GM10248 (cell line): ENCODE results near the gene PIMREG.

ENCODE experiments used
- CTCF ChIA-PET: fragments of 300-600 bp; sonication (Branson Sonifier 250); formaldehyde crosslinking; extraction: SDS; loops from one replicate; lab custom pipeline; 2021; ENCODE audit warnings: antibody characterized with exemption; lab: Yijun Ruan, JAX
- POLR2A ChIA-PET: fragments of 350-650 bp; sonication (Branson Sonifier 250); formaldehyde crosslinking; extraction: SDS; loops from one replicate; lab custom pipeline; 2020; ENCODE audit warnings: antibody characterized with exemption; lab: Yijun Ruan, JAX
- DNase-seq: peaks from one replicate; pipeline ENCODE4 v3.0.0; 2012; ENCODE audit errors: extremely low spot score
- TF ChIP-seq, protein P1 (sequence below): IDR thresholded peaks from 2 replicates; pipeline ENCODE4 v1.5.1; 2012; ENCODE audit warnings: mild to moderate bottlenecking, low read depth; ENCODE audit errors: extremely low read depth, missing control alignments, control extremely low read depth

The PIMREG gene

DNA sequence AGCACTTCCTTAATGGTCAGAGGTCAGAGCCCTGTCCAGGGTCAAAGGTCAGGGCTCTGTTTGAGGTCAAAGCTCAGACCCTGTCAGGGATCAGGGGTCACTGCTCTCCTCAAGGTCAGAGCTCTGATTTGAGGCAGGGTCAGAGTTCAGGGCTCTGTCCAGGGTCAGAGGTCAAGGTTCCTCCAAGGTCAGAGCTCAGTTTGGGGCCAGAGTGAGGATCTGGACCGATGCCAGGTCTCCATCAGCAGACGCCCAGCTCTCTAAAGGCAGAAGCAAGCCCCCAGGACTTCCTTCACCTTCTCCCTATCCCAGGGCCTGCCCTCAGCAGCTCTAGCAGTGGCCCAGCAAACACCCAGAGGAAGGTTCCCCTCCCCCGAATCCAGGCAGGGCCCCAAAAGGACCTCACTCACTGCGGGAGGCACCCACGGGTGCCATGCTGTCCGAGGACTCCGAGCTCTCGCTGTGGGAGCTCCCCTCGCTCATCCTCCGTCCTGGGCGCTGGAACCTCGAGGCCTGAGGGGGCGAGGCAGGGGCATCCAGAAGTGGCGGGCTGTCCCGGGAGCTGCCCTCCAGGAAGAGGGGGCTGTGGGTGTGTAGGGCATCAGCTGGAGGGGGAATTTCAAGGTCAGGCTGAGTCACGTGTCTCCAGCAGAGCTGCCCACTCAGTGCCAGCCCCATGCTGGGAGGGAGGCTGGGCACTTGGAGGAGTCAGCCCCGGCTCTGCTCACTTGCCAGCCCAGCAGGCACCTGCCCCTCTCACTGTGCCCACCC is 26.7 kb downstream of the PIMREG start:
- ChIA-PET POLR2A (no interaction called here), CTCF (interaction anchor here (1.0 to 3.5 kb wide), 7 partner anchors 7 to 534 kb away, joined by 3 to 22 read pairs (median 5); no protein-coding TSS in a partner anchor)
- no peak for DNase-seq
- TF ChIP-seq, protein P1, sequence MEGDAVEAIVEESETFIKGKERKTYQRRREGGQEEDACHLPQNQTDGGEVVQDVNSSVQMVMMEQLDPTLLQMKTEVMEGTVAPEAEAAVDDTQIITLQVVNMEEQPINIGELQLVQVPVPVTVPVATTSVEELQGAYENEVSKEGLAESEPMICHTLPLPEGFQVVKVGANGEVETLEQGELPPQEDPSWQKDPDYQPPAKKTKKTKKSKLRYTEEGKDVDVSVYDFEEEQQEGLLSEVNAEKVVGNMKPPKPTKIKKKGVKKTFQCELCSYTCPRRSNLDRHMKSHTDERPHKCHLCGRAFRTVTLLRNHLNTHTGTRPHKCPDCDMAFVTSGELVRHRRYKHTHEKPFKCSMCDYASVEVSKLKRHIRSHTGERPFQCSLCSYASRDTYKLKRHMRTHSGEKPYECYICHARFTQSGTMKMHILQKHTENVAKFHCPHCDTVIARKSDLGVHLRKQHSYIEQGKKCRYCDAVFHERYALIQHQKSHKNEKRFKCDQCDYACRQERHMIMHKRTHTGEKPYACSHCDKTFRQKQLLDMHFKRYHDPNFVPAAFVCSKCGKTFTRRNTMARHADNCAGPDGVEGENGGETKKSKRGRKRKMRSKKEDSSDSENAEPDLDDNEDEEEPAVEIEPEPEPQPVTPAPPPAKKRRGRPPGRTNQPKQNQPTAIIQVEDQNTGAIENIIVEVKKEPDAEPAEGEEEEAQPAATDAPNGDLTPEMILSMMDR = no peak

DNA sequence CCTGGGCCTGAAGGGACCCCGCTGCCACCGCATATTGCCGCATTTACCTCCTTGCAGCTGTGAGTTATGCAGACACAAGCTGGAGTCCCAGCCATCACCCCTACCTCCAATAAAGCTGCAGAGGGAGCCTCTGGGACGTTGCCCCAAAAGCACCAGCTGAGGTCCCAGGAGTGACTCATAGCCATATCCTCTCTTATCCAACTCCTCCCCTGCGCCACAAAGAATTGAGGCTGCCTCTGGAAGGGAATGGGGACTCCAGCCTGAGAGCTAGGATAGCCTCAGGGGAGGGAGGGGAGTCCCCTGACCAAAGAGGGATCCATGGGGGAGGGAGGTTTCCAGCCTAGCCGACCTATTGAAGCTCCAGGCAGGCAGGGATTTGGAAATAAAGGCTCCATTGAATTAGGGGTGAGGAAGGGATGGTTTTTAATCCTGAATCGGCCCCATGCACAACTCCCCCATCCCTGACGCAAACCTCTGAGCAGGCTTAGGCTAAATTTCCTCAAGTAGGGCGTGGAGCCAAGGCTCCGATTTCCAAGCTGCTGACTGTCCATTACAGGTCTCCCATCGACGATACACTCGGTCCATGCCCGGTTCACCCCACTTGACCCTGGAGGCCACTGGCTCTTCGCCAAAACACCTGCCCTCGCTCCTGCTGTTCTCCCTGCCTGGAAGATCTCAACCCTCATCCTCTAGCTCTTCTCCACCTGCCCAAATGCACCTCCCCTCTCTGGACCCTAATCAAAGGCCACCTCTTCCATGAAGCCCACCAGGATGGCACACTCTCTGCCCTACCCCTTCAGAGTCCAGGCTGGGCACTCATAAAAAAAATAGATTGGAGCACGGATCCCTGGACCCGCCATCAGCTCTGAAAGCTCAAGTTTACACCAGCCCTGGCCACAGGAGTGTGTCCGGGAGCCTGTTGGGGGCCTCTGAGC is 27.5 kb downstream of the PIMREG start:
- no peak for DNase-seq
- ChIA-PET CTCF (interaction anchor here (1.0 to 4.4 kb wide), 16 partner anchors 8 to 533 kb away, joined by 3 to 41 read pairs (median 5); no protein-coding TSS in a partner anchor), POLR2A (no interaction called here)
- TF ChIP-seq, protein P1 = no peak

DNA sequence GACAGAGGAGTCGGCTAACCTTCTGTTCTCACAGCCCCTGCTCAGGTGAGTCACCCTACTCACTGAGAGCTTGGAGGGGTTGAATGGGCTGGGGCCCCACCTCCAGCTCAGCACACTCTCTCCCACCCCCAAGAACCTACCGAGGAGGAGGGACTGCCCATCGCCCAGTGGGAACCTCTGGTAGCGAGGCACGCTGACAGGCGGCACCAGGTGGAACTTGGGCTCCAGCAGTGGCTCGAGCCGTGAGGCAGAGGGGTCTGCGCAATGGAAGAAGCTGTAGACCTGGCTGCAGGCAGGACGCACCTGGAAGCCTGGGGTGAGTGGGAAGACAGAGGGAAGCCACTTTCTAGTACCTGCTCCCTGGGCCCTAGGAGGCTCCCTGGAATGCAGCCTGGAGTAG is 28.3 kb downstream of the PIMREG start:
- no peak for DNase-seq
- ChIA-PET POLR2A (no interaction called here), CTCF (interaction anchor here (0.6 to 4.4 kb wide), 31 partner anchors 8 to 906 kb away, joined by 3 to 41 read pairs (median 5); a partner anchor contains a TSS)
- TF ChIP-seq, protein P1 = no peak

DNA sequence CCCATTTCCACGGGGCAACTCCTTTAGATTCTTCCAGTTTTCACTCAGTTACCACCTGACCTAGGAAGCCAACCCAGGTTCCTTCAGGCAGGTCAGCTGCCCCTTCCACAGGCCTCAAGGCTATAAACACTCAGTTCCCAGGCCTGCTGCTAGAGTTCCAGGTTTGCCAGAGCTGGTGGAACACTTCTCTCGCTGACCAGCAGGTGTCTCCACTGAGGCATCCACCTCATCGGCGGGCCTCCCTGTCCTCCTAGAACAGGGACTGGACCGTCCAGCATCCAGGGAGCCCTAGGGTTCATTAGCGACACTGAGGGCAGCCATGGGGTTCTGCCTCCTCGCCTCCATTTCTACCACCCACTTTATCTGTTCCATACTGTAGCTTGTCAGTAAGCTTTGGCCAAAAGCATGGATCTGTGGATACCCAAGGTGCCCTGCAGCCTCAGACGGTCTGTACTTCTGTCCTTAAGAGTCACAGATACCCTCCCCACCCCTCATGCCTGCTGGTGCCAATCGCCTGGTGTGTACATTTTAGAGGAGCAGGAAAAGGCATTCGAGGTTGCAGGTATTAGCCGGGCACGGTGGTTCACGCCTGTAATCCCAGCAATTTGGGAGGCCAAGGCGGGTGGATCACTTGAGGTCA is 29.0 kb downstream of the PIMREG start:
- DNase-seq = peak; percentile 91

DNA sequence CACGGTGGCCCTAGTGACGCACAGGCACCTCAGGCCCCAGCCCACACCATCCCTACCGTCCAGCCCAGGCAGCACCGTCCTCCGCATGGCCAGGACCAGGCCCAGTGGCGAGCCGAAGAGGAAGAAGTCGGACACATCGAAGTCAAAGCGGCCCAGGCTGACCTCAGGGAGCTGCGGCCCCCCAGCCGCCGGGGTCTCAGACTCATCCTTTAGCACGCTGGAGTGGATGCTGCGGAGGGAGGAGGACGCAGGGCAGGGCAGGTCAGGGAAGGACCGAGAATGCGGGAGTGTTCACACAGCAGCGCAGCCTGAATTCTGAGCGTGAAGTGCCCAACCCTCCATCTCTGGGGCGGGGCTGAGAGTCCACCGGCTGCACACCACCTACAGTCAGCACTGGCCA is 30.1 kb downstream of the PIMREG start:
- CTCF ChIA-PET = interaction anchor here (0.9 to 4.4 kb wide), 8 partner anchors 10 to 174 kb away, joined by 3 to 41 read pairs (median 6); no protein-coding TSS in a partner anchor
- POLR2A ChIA-PET = no interaction called here
- DNase-seq = no peak
- TF ChIP-seq, protein P1 = no peak

More for the DNA sequence above, 29.0 kb downstream of the PIMREG start:
- TF ChIP-seq, protein P1 = peak; percentile 91
- ChIA-PET POLR2A (no interaction called here), CTCF (interaction anchor here (0.6 to 4.4 kb wide), 36 partner anchors 8 to 907 kb away, joined by 3 to 41 read pairs (median 5); a partner anchor contains a TSS)
